Right forelimb (tissue), 1 donor: ENCODE results near the gene GNAT1.
"Not testable (repeated sequence)": the region's sequence is repeated elsewhere in the genome, so short reads cannot be mapped to it uniquely, and the experiment has no call there.

Source experiments
- DNase-seq: peaks from one replicate; pipeline ENCODE4 v3.0.0-alpha.2; 2018

Gene GNAT1

GRCh38 chr3:50224639-50225038 is 33.2 kb downstream of the GNAT1 start:
- DNase-seq: no peak

GRCh38 chr3:50226888-50227389 is 35.5 kb downstream of the GNAT1 start:
- no peak for DNase-seq

GRCh38 chr3:50227390-50228183 is 36.2 kb downstream of the GNAT1 start:
- peak; percentile 95 for DNase-seq

- DNase-seq: not testable (repeated sequence)
Observed at GRCh38 chr3:50228184-50228763, 36.9 kb downstream of the GNAT1 start.

GRCh38 chr3:50229490-50229889 is 38.1 kb downstream of the GNAT1 start:
- DNase-seq: no peak

- DNase-seq: no peak
Observed at GRCh38 chr3:50230104-50230793, 38.8 kb downstream of the GNAT1 start.

- no peak for DNase-seq
Observed at GRCh38 chr3:50230794-50231125, 39.4 kb downstream of the GNAT1 start.

GRCh38 chr3:50231581-50231980 is 40.2 kb downstream of the GNAT1 start:
- no peak for DNase-seq

GRCh38 chr3:50232303-50232702 is 40.9 kb downstream of the GNAT1 start:
- no peak for DNase-seq

GRCh38 chr3:50233176-50233575 is 41.8 kb downstream of the GNAT1 start:
- DNase-seq: no peak

- DNase-seq: peak; percentile 99
Observed at GRCh38 chr3:50235716-50236483, 44.5 kb downstream of the GNAT1 start, which contains the start of gene GNAI2. GNAI2 (plus strand) TSS chr3:50236204; CDS start chr3:50236336, 132 bp downstream.

- DNase-seq: no peak
Observed at GRCh38 chr3:50236484-50237132, 45.2 kb downstream of the GNAT1 start.

- DNase-seq: peak; percentile 65
Observed at GRCh38 chr3:50237133-50237651, 45.8 kb downstream of the GNAT1 start.

- peak; percentile 84 for DNase-seq
Observed at GRCh38 chr3:50237754-50238548, 46.5 kb downstream of the GNAT1 start.

GRCh38 chr3:50238549-50239026 is 47.2 kb downstream of the GNAT1 start:
- DNase-seq: no peak

- DNase-seq: no peak
Observed at GRCh38 chr3:50239649-50240048, 48.2 kb downstream of the GNAT1 start.

GRCh38 chr3:50241163-50241562 is 49.8 kb downstream of the GNAT1 start:
- DNase-seq: no peak

GRCh38 chr3:50241713-50242380 is 50.4 kb downstream of the GNAT1 start:
- DNase-seq: no peak

GRCh38 chr3:50242381-50242770 is 51.0 kb downstream of the GNAT1 start:
- no peak for DNase-seq

- DNase-seq: no peak
Observed at GRCh38 chr3:50242851-50243542, 51.6 kb downstream of the GNAT1 start.
